GM12873 (cell line): Measurements from ENCODE around the gene DTNB.

Experiments
- TF ChIP-seq, protein P1 (sequence below): IDR thresholded peaks from 2 replicates; pipeline ENCODE4 v1.5.1; 2012; ENCODE audit warnings: low read depth, mild to moderate bottlenecking, moderate library complexity, low read length, control low read depth; ENCODE audit not compliant: insufficient read depth; ENCODE audit errors: missing control alignments

DTNB gene

GRCh38 chr2:25620077-25620476 is 53.3 kb downstream of the DTNB start:
- TF ChIP-seq, protein P1, sequence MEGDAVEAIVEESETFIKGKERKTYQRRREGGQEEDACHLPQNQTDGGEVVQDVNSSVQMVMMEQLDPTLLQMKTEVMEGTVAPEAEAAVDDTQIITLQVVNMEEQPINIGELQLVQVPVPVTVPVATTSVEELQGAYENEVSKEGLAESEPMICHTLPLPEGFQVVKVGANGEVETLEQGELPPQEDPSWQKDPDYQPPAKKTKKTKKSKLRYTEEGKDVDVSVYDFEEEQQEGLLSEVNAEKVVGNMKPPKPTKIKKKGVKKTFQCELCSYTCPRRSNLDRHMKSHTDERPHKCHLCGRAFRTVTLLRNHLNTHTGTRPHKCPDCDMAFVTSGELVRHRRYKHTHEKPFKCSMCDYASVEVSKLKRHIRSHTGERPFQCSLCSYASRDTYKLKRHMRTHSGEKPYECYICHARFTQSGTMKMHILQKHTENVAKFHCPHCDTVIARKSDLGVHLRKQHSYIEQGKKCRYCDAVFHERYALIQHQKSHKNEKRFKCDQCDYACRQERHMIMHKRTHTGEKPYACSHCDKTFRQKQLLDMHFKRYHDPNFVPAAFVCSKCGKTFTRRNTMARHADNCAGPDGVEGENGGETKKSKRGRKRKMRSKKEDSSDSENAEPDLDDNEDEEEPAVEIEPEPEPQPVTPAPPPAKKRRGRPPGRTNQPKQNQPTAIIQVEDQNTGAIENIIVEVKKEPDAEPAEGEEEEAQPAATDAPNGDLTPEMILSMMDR = no peak

- TF ChIP-seq, protein P1 = no peak
These were observed 54.2 kb downstream of the DTNB start for GRCh38 chr2:25619185-25619584.

DNA sequence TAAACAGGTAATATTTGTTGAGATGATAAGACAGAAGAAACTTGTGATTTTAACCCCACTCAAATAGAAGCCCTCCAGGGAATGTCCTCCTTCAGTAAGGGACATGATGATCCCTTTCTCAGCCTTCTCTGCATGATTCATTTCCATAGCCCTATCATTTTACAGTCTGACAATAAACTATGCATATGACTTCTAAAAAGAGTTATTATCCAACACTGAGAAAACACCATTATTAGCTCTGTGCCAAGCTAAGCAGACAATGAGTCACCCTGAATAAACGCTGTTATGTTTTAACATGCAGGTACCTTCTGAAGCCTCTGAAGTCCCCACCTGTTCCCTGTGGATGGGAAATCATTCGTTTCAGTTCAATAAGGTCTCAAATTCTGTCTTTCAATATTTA is 54.7 kb downstream of the DTNB start:
- TF ChIP-seq, protein P1 = no peak

DNA sequence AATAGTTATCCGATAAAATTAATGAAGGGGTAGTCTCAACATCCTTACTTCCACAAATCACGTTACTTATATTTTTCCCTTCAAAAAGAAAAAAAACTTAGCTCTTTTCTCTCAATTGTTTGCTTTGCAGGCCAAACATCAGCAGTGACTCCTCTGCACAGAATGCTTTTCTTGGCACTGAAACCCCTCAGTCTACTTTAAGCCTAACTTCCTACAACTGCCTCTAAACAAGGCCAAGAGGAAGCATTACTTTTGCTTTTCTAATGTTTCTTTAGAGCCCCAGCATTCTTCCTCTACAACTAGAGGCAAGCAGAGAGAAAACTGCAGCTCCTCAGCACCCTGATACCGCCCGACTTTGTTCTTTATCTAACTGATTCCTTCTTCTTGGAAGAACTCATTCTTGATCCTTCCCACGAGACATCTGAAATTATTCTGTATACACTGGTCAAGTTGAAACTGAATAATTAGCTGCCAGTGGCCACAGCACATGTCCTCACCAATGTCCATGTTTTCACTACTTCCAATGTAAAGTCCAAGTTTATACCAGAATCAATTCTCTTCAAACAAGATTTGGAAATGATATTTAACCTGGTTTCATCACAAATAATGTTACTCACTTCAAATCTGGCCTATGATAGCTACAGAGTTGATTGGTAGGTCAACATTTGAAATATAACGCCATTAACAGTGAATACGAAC is 55.3 kb downstream of the DTNB start:
- TF ChIP-seq, protein P1 = no peak

DNA sequence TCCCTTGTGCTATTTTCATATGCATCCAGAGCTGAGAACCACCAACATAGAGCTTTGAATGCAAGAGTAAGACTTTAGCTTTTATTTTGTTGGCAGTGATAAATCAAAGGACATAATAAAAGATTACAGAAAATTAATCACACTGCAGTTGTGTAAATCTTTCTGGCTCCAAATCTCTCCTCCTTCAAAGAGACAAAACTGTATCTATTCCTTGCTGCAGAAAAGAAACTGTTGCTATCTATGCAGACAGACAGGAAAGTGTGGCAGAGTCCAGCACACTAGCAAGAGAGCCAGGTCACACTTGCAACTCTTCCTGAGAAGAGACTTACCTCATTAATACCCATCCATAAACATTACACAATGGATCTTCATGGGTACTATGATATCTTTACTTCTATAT is 57.5 kb downstream of the DTNB start:
- TF ChIP-seq, protein P1 = no peak

DNA sequence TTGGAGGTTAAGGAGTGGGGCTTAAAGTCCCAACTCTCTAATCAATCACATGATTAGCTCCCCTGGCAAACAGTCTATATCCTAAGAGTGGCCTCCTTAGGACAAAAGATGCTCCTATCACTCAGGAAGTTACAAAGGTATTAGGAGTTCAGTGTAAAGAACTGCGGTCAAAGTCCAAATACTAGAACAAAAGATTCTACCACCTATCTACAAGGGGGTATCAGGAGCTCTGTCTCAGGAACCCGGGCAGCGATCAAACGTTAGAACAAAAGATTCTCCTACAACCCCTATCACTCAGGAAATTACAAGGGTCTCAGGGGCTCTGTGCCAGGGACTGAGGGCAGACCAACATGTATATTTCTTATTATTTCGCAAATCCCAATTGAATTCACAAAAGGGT is 58.0 kb downstream of the DTNB start:
- TF ChIP-seq, protein P1 = no peak

- TF ChIP-seq, protein P1 = no peak
These were observed 58.7 kb downstream of the DTNB start for GRCh38 chr2:25614711-25615110.

DNA sequence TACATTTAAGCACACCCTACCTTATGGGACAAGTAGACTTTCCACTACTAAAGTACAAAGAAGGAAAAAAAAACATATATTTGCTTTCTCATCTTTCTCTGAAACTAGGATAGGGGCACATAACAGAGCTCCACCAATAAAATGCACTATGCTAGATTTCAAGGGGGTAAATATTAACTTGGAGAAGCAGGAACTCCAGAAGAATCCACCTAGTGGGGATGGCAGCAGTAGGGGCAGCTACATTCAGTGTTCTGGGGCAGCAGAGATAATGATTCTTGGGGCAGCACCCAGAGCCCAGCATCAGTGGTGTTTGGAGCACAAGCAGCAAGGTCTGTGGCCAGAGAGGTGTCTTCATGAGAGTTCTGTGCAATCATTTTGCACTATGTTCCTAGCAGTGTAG is 64.7 kb downstream of the DTNB start:
- TF ChIP-seq, protein P1 = no peak
